Activated CD8-positive, alpha-beta memory T cell treated with anti-CD3 and anti-CD28 coated beads for 36 hours (primary cell): ENCODE data around the gene C12orf56. TPM values are rescaled to one million over a fixed set of nuclear protein-coding genes. Genes with fewer than 3 reads are reported as not detected.
"Not testable (repeated sequence)": the region's sequence is repeated elsewhere in the genome, so short reads cannot be mapped to it uniquely, and the experiment has no call there.

Experiments used
- CTCF ChIA-PET: fragments of 350-600 bp; sonication (Branson Sonifier 250); formaldehyde crosslinking; loops from one replicate; lab custom pipeline; 2021; ENCODE audit warnings: antibody characterized with exemption; lab: Charles Lee
- POLR2A ChIA-PET: fragments of 350-600 bp; sonication (Branson Sonifier 250); formaldehyde crosslinking; loops from one replicate; lab custom pipeline; 2021; ENCODE audit warnings: antibody characterized with exemption; lab: Charles Lee
- total RNA-seq, 2 experiments: library from RNA; stranded (reverse); gene quantifications; one replicate each; pipeline ENCODE4 v1.2.3, GENCODE V29; 2021

Gene C12orf56
- total RNA-seq, 2 experiments from 2014 or later = not detected

GRCh38 chr12:64261813-64262212 lies 128.7 kb downstream of the C12orf56 start:
- POLR2A ChIA-PET = no interaction called here

GRCh38 chr12:64258576-64258975 lies 132.0 kb downstream of the C12orf56 start:
- POLR2A ChIA-PET = no interaction called here
- CTCF ChIA-PET = interaction anchor here (0.9 kb wide), 1 partner anchor 415 kb away, joined by 5 read pairs; no protein-coding TSS in a partner anchor

More at GRCh38 chr12:64261813-64262212, 128.7 kb downstream of the C12orf56 start:
- CTCF ChIA-PET = no interaction called here

- ChIA-PET POLR2A (no interaction called here), CTCF (interaction anchor here (0.9 to 2.5 kb wide), 4 partner anchors 13 to 434 kb away, joined by 3 to 11 read pairs (median 5); partner anchors contain the start of gene SRGAP1)
Measured at GRCh38 chr12:64256166-64256800, 134.3 kb downstream of the C12orf56 start.

GRCh38 chr12:64255249-64255648 lies 135.3 kb downstream of the C12orf56 start:
- CTCF ChIA-PET = interaction anchor here (0.6 to 2.5 kb wide), 4 partner anchors 17 to 433 kb away, joined by 3 to 11 read pairs (median 4); partner anchors contain the start of gene SRGAP1
- POLR2A ChIA-PET = no interaction called here

- POLR2A ChIA-PET = no interaction called here
- CTCF ChIA-PET = no interaction called here
Measured at GRCh38 chr12:64253356-64253755, 137.2 kb downstream of the C12orf56 start.

- ChIA-PET POLR2A (no interaction called here), CTCF (no interaction called here)
Measured at GRCh38 chr12:64252681-64253080, 137.9 kb downstream of the C12orf56 start.

- POLR2A ChIA-PET = no interaction called here
Measured at GRCh38 chr12:64243809-64244208, 146.7 kb downstream of the C12orf56 start.

GRCh38 chr12:64240781-64241180 lies 149.8 kb downstream of the C12orf56 start:
- ChIA-PET CTCF (no interaction called here), POLR2A (no interaction called here)

More at GRCh38 chr12:64243809-64244208, 146.7 kb downstream of the C12orf56 start:
- CTCF ChIA-PET = interaction anchor here (0.9 kb wide), 1 partner anchor 400 kb away, joined by 4 read pairs; no protein-coding TSS in a partner anchor

GRCh38 chr12:64237382-64237781 lies 153.2 kb downstream of the C12orf56 start:
- ChIA-PET POLR2A (no interaction called here), CTCF (interaction anchor here (1.1 kb wide), 1 partner anchor 19 kb away, joined by 6 read pairs; no protein-coding TSS in a partner anchor)

GRCh38 chr12:64236549-64236948 lies 154.0 kb downstream of the C12orf56 start:
- ChIA-PET POLR2A (no interaction called here), CTCF (no interaction called here)

- POLR2A ChIA-PET = no interaction called here
Measured at GRCh38 chr12:64232196-64232595, 158.4 kb downstream of the C12orf56 start.

GRCh38 chr12:64229796-64230195 lies 160.8 kb downstream of the C12orf56 start:
- POLR2A ChIA-PET = no interaction called here

More at GRCh38 chr12:64232196-64232595, 158.4 kb downstream of the C12orf56 start:
- CTCF ChIA-PET = no interaction called here

GRCh38 chr12:64229240-64229639 lies 161.3 kb downstream of the C12orf56 start:
- ChIA-PET CTCF (no interaction called here), POLR2A (no interaction called here)

More at GRCh38 chr12:64229796-64230195, 160.8 kb downstream of the C12orf56 start:
- CTCF ChIA-PET = no interaction called here

GRCh38 chr12:64225626-64226025 lies 164.9 kb downstream of the C12orf56 start:
- CTCF ChIA-PET = no interaction called here
- POLR2A ChIA-PET = no interaction called here

- POLR2A ChIA-PET = interaction anchor here (0.6 to 1.5 kb wide), 3 partner anchors 182 to 945 kb away, joined by 3 to 4 read pairs (median 3); partner anchors contain the start of gene XPOT
- CTCF ChIA-PET = no interaction called here
Measured at GRCh38 chr12:64222009-64222765, 168.4 kb downstream of the C12orf56 start, which contains the start of gene KICS2. KICS2 (minus strand) TSS chr12:64222296; CDS start chr12:64222237, 59 bp downstream.

GRCh38 chr12:64221651-64222008 lies 168.9 kb downstream of the C12orf56 start:
- POLR2A ChIA-PET = interaction anchor here (1.5 kb wide), 1 partner anchor 182 kb away, joined by 3 read pairs; the partner anchor contains the start of gene XPOT

GRCh38 chr12:64220046-64220445 lies 170.5 kb downstream of the C12orf56 start:
- ChIA-PET POLR2A (no interaction called here), CTCF (no interaction called here)

More at GRCh38 chr12:64221651-64222008, 168.9 kb downstream of the C12orf56 start:
- CTCF ChIA-PET = no interaction called here

- ChIA-PET POLR2A (no interaction called here), CTCF (no interaction called here)
Measured at GRCh38 chr12:64219145-64219544, 171.4 kb downstream of the C12orf56 start.

GRCh38 chr12:64218597-64218996 lies 172.0 kb downstream of the C12orf56 start:
- ChIA-PET CTCF (no interaction called here), POLR2A (no interaction called here)

GRCh38 chr12:64217643-64218042 lies 172.9 kb downstream of the C12orf56 start:
- CTCF ChIA-PET, POLR2A ChIA-PET: not testable (repeated sequence)
